CD14-positive monocyte (primary cell): ENCODE data around the gene SNX25. TPM values are rescaled to one million over a fixed set of nuclear protein-coding genes. Genes with fewer than 3 reads are reported as not detected.

Experiments
- DNase-seq, 3 donors: peaks; one replicate each; pipeline ENCODE4 v3.0.0-alpha.2; 2011 to 2022
- H2AFZ ChIP-seq: 2 replicates; pipeline ENCODE4 v1.6.0; 2012; ENCODE audit warnings: mild to moderate bottlenecking, low read depth, low read length, inconsistent platforms; ENCODE audit not compliant: insufficient read depth, poor library complexity, severe bottlenecking
- H3K27ac ChIP-seq, 2 donors: 1 replicate in 1 of 2; 2 replicates in 1 of 2; pipeline ENCODE4 v1.5.1; 2012 to 2013; ENCODE audit warnings: low read length in 2 of 2, control low read depth in 1 of 2, inconsistent platforms in 1 of 2, low read depth in 1 of 2, mild to moderate bottlenecking in 1 of 2
- H3K27me3 ChIP-seq, 2 donors: one replicate each; pipeline versions ENCODE4 v1.6.0 to v1.6.1; 2011 to 2013; ENCODE audit warnings: low read length in 2 of 2; ENCODE audit not compliant: control insufficient read depth in 2 of 2, insufficient read depth in 2 of 2
- H3K36me3 ChIP-seq, 2 donors: replicated peaks in 1 of 2; 1 replicate in 1 of 2; 2 replicates in 1 of 2; pipeline versions ENCODE4 v1.5.1 to v1.6.1; 2012 to 2013; ENCODE audit warnings: low read length in 2 of 2, control low read depth in 1 of 2, inconsistent platforms in 1 of 2, mild to moderate bottlenecking in 1 of 2; ENCODE audit not compliant: insufficient read depth in 2 of 2, control insufficient read depth in 1 of 2
- H3K4me1 ChIP-seq, 2 donors: 1 replicate in 1 of 2; 2 replicates in 1 of 2; pipeline versions ENCODE4 v1.5.1 to v1.6.1; 2012 to 2013; ENCODE audit warnings: low read length in 2 of 2, control low read depth in 1 of 2, inconsistent platforms in 1 of 2, mild to moderate bottlenecking in 1 of 2, moderate library complexity in 1 of 2; ENCODE audit not compliant: insufficient read depth in 2 of 2, control insufficient read depth in 1 of 2
- H3K4me2 ChIP-seq: replicated peaks from 2 replicates; pipeline ENCODE3; 2012; ENCODE audit warnings: low read length, moderate library complexity, mild to moderate bottlenecking; ENCODE audit not compliant: poor library complexity, severe bottlenecking; ENCODE audit errors: extremely low read depth
- H3K4me3 ChIP-seq, 3 experiments: fragments of 200-600 bp in 1 of 3; sonication (generic) in 1 of 3; replicated peaks in 1 of 3; 1 replicate in 2 of 3; 2 replicates in 1 of 3; pipeline ENCODE4 v1.5.1; 2011 to 2013; ENCODE audit warnings: low read length in 3 of 3, mild to moderate bottlenecking in 3 of 3, control low read depth in 2 of 3, low read depth in 2 of 3, inconsistent platforms in 1 of 3, moderate library complexity in 1 of 3
- H3K79me2 ChIP-seq: 2 replicates; pipeline ENCODE4 v1.6.0; 2012; ENCODE audit warnings: mild to moderate bottlenecking, control low read depth, inconsistent platforms, low read length, moderate library complexity; ENCODE audit not compliant: insufficient read depth
- H3K9ac ChIP-seq: 2 replicates; pipeline ENCODE4 v1.6.0; 2017; ENCODE audit warnings: low read length, mild to moderate bottlenecking; ENCODE audit not compliant: insufficient read depth, poor library complexity, severe bottlenecking
- H3K9me3 ChIP-seq, 2 donors: replicated peaks in 1 of 2; 1 replicate in 1 of 2; 2 replicates in 1 of 2; pipeline versions ENCODE4 v1.5.1 to v1.6.1; 2012 to 2013; ENCODE audit warnings: low read length in 2 of 2, control low read depth in 1 of 2; ENCODE audit not compliant: control insufficient read depth in 1 of 2, insufficient read depth in 1 of 2
- H4K20me1 ChIP-seq: 2 replicates; pipeline ENCODE4 v1.6.0; 2012; ENCODE audit warnings: mild to moderate bottlenecking, low read length, control low read depth, moderate library complexity; ENCODE audit not compliant: insufficient read depth
- H3K27ac Mint-ChIP-seq, 7 donors: one replicate each; pipeline ENCODE4 v1.8.0; 2020; ENCODE audit warnings: mild to moderate bottlenecking in 7 of 7, mixed read lengths in 7 of 7, moderate library complexity in 6 of 7, inconsistent platforms in 2 of 7
- H3K27me3 Mint-ChIP-seq, 3 donors: one replicate each; pipeline ENCODE4 v1.8.0; 2021 to 2022; ENCODE audit warnings: low read depth in 3 of 3, mild to moderate bottlenecking in 3 of 3, mixed read lengths in 3 of 3, moderate library complexity in 3 of 3, inconsistent platforms in 1 of 3
- H3K36me3 Mint-ChIP-seq, 2 donors: one replicate each; pipeline ENCODE4 v1.8.0; 2020; ENCODE audit warnings: mixed read lengths in 2 of 2, inconsistent platforms in 1 of 2, mild to moderate bottlenecking in 1 of 2
- H3K4me1 Mint-ChIP-seq: one replicate; pipeline ENCODE4 v1.8.0; 2020; ENCODE audit warnings: mild to moderate bottlenecking, mixed read lengths
- H3K4me3 Mint-ChIP-seq, 2 donors: one replicate each; pipeline ENCODE4 v1.8.0; 2020; ENCODE audit warnings: mild to moderate bottlenecking in 2 of 2, mixed read lengths in 2 of 2, moderate library complexity in 1 of 2
- H3K9me3 Mint-ChIP-seq, 7 donors: one replicate each; pipeline ENCODE4 v1.8.0; 2020 to 2022; ENCODE audit warnings: mixed read lengths in 7 of 7, mild to moderate bottlenecking in 6 of 7, moderate library complexity in 6 of 7, inconsistent platforms in 2 of 7
- WGBS: methylation state at CpG from one replicate; pipeline ENCODE4 v1.1.5; 2013; ENCODE audit warnings: missing lambda C conversion rate; ENCODE audit not compliant: insufficient coverage; 5-methylcytosine and 5-hydroxymethylcytosine counted together
- intact Hi-C, 2 donors: fragments of 100-400 bp; cut with micrococcal nuclease; formaldehyde crosslinking; loops; one replicate each; pipeline versions ENCODE4 v1.15.0 to v1.15.1; 2023
- polyA plus RNA-seq, 3 donors: library from polyadenylated mRNA; depleted of rRNA in 1 of 3; unstranded in 2 of 3; stranded (reverse) in 1 of 3; fragments of 300-500 nt in 2 of 3; fragments of >200 nt in 1 of 3; fragmentation: Illumina TruSeq in 2 of 3; gene quantifications; 1 replicate in 2 of 3; 2 replicates in 1 of 3; pipeline ENCODE4 v1.2.3, GENCODE V29; 2012 to 2021
- TF ChIP-seq, protein P1 (sequence below): fragments of 200-600 bp; IDR thresholded peaks from one replicate; pipeline ENCODE4 v1.8.0; 2022; ENCODE audit warnings: antibody characterized with exemption, mild to moderate bottlenecking

SNX25 gene
- polyA plus RNA-seq, 3 donors = 0.31 to 0.40 (median 0.36) TPM

DNA sequence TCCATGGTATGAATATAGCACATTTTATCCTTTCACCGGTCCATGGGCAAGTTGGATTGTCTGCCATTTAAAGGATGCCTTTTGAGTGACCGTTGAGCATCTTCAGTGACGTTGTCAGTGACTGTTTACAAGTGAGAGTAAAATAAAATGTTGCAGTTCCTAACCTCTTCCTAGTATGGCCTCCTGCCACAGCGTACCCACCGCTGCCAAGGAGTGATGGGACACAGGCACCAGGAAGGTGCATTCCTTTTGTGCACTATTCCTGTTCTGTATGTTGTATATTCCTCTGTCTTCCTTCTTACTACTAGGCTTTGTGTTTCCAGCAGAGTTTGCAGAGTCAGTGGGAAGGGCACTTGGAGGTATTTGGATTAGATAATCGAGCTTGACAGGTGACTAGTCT lies 61.5 kb downstream of the SNX25 start:
- no peak for DNase-seq
- Histone ChIP-seq H3K9me3 (no peaks in the 10 kb centered on the region), H3K36me3 (no peaks in the 10 kb centered on the region), H3K27ac (no peak overlapping the region), H2AFZ (no peak overlapping the region), H3K9ac (no peak overlapping the region), H3K79me2 (no peaks in the 10 kb centered on the region), H3K4me1 (no peaks in the 10 kb centered on the region), H3K4me2 (no peak overlapping the region), H3K4me3 (no peak overlapping the region), H3K27me3 (peaks cover 3 to 4% of the 10 kb centered on the region in 2 donors), H4K20me1 (no peaks in the 10 kb centered on the region)
- Mint-ChIP-seq H3K36me3 (no peaks in the 10 kb centered on the region), H3K4me1 (no peaks in the 10 kb centered on the region), H3K4me3 (no peak overlapping the region), H3K27ac (no peak overlapping the region), H3K27me3 (peaks cover 2 to 14% (median 8%) of the 10 kb centered on the region in 3 donors), H3K9me3 (peaks cover 0 to 1% (median 0%) of the 10 kb centered on the region in 7 donors)
- intact Hi-C loops = no loop called here
- WGBS = no CpG with 5 or more reads among the region's 6 CpGs
- TF ChIP-seq, protein P1, sequence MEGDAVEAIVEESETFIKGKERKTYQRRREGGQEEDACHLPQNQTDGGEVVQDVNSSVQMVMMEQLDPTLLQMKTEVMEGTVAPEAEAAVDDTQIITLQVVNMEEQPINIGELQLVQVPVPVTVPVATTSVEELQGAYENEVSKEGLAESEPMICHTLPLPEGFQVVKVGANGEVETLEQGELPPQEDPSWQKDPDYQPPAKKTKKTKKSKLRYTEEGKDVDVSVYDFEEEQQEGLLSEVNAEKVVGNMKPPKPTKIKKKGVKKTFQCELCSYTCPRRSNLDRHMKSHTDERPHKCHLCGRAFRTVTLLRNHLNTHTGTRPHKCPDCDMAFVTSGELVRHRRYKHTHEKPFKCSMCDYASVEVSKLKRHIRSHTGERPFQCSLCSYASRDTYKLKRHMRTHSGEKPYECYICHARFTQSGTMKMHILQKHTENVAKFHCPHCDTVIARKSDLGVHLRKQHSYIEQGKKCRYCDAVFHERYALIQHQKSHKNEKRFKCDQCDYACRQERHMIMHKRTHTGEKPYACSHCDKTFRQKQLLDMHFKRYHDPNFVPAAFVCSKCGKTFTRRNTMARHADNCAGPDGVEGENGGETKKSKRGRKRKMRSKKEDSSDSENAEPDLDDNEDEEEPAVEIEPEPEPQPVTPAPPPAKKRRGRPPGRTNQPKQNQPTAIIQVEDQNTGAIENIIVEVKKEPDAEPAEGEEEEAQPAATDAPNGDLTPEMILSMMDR = no peak

DNA sequence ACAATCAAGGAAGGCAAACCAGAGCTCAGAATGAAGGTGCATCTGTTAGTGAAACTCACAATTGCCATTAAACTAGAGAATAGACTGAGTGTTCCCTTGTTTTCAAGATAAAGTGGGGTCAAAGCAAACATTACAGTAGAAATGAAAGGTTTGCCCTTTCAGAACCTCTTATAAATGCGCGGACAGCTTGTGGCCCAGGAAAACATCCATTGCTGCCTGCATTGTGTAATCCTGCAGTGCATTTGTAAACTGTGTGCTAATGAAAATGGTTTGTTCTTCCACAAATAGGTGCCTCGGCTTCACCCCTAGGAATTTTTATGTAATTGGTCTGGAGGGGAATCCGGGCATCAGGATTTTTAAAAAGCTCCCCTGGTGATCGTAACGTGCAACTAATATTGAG lies 62.8 kb downstream of the SNX25 start:
- no peak overlapping the region for H3K27ac Mint-ChIP-seq
- DNase-seq = no peak
- Histone ChIP-seq H3K4me1 (no peaks in the 10 kb centered on the region), H3K36me3 (no peaks in the 10 kb centered on the region), H3K27me3 (peaks cover 3 to 4% of the 10 kb centered on the region in 2 donors), H2AFZ (no peak overlapping the region), H3K79me2 (no peaks in the 10 kb centered on the region), H3K4me2 (no peak overlapping the region), H4K20me1 (no peaks in the 10 kb centered on the region), H3K27ac (no peak overlapping the region), H3K9me3 (no peaks in the 10 kb centered on the region), H3K9ac (no peak overlapping the region), H3K4me3 (no peak overlapping the region)
- H3K4me3 Mint-ChIP-seq = no peak overlapping the region
- no peaks in the 10 kb centered on the region for H3K36me3 Mint-ChIP-seq
- TF ChIP-seq, protein P1 = no peak
- intact Hi-C loops = no loop called here
- no peaks in the 10 kb centered on the region for H3K4me1 Mint-ChIP-seq
- no CpG with 5 or more reads among the region's 6 CpGs for WGBS
- peaks cover 2 to 10% (median 8%) of the 10 kb centered on the region in 3 donors for H3K27me3 Mint-ChIP-seq
- peaks cover 0 to 1% (median 0%) of the 10 kb centered on the region in 7 donors for H3K9me3 Mint-ChIP-seq
